HepG2 (cell line): ENCODE measurements around the gene PLCG1. TPM values are rescaled to one million over a fixed set of nuclear protein-coding genes. Genes with fewer than 3 reads are reported as not detected.
A peak's percentile ranks its signal among the peaks of the same experiment; 100 is the strongest.

ENCODE experiments used
- CENPT ChIP-seq: sonication (generic); formaldehyde crosslinking; IDR thresholded peaks from 2 replicates; pipeline ENCODE4 v1.8.0; 2022; ENCODE audit warnings: low read depth, mild to moderate bottlenecking, moderate library complexity, missing genetic modification reagents
- ERF ChIP-seq: IDR thresholded peaks from 2 replicates; pipeline ENCODE4 v1.6.1; 2018; ENCODE audit warnings: missing biosample characterization, missing genetic modification reagents
- FOXK2 ChIP-seq: fragments of 450-650 bp; IDR thresholded peaks from 2 replicates; pipeline ENCODE4 v1.6.1; 2016
- RELA ChIP-seq: sonication (generic); formaldehyde crosslinking; IDR thresholded peaks from 2 replicates; pipeline ENCODE4 v1.4.0; 2020; ENCODE audit warnings: missing genetic modification reagents
- TBX2 ChIP-seq: sonication (generic); formaldehyde crosslinking; IDR thresholded peaks from 2 replicates; pipeline ENCODE4 v1.5.0; 2020; ENCODE audit warnings: missing genetic modification reagents, mild to moderate bottlenecking, borderline replicate concordance
- ZFYVE20 ChIP-seq: sonication (generic); formaldehyde crosslinking; IDR thresholded peaks from 2 replicates; pipeline ENCODE4 v1.8.0; 2023; ENCODE audit warnings: low read depth, mild to moderate bottlenecking, moderate library complexity, missing genetic modification reagents, borderline replicate concordance
- ZNF101 ChIP-seq: sonication (generic); formaldehyde crosslinking; IDR thresholded peaks from 2 replicates; pipeline ENCODE4 v1.4.0; 2020; ENCODE audit warnings: mild to moderate bottlenecking, low read depth, missing genetic modification reagents, borderline replicate concordance
- ZNF253 ChIP-seq: sonication (generic); formaldehyde crosslinking; IDR thresholded peaks from 2 replicates; pipeline ENCODE4 v1.8.0; 2022; ENCODE audit warnings: mild to moderate bottlenecking, missing genetic modification reagents, borderline replicate concordance
- ZNF34 ChIP-seq: sonication (generic); formaldehyde crosslinking; IDR thresholded peaks from 2 replicates; pipeline ENCODE4 v1.4.0; 2020; ENCODE audit warnings: mild to moderate bottlenecking, missing genetic modification reagents, borderline replicate concordance
- ZNF562 ChIP-seq: sonication (generic); formaldehyde crosslinking; IDR thresholded peaks from 2 replicates; pipeline ENCODE4 v1.8.0; 2022; ENCODE audit warnings: missing genetic modification reagents, borderline replicate concordance
- ZNF572 ChIP-seq: sonication (generic); formaldehyde crosslinking; IDR thresholded peaks from 2 replicates; pipeline ENCODE4 v1.5.1; 2020; ENCODE audit warnings: mild to moderate bottlenecking, missing genetic modification reagents
- ZNF703 ChIP-seq: sonication (generic); formaldehyde crosslinking; IDR thresholded peaks from 2 replicates; pipeline ENCODE4 v1.5.1; 2020; ENCODE audit warnings: missing genetic modification reagents, mild to moderate bottlenecking, moderate library complexity, borderline replicate concordance
- ZNF724P ChIP-seq: sonication (generic); formaldehyde crosslinking; IDR thresholded peaks from 2 replicates; pipeline ENCODE4 v1.8.0; 2022; ENCODE audit warnings: missing genetic modification reagents, borderline replicate concordance
- polyA plus RNA-seq, 8 experiments: library from polyadenylated mRNA; depleted of rRNA in 3 of 8; stranded (reverse) in 7 of 8; unstranded in 1 of 8; fragments of >200 nt; fragmentation: Illumina TruSeq in 4 of 8; extraction: Trizol in 4 of 8; gene quantifications; 2 replicates each; pipeline versions ENCODE4 v1.2.1 to v1.2.3, GENCODE V29; 2011 to 2016; ENCODE audit warnings: low read depth in 4 of 8, missing spikeins in 1 of 8, mixed read lengths in 1 of 8; ENCODE audit not compliant: insufficient read depth in 1 of 8
- total RNA-seq, 5 experiments: library from RNA; depleted of rRNA; stranded (reverse); fragments of >200 nt; fragmentation: Illumina TruSeq; extraction: Trizol; gene quantifications; 2 replicates each; pipeline ENCODE4 v1.2.3, GENCODE V29; 2016; ENCODE audit warnings: low read depth in 1 of 5
- TF ChIP-seq, protein P1 (sequence below): sonication (generic); formaldehyde crosslinking; IDR thresholded peaks from 2 replicates; pipeline ENCODE4 v1.5.1; 2020; ENCODE audit warnings: mild to moderate bottlenecking, moderate library complexity, missing genetic modification reagents
- TF ChIP-seq, protein P2 (sequence below): sonication (generic); formaldehyde crosslinking; IDR thresholded peaks from one replicate; pipeline ENCODE4 v1.5.1; 2020; ENCODE audit warnings: mild to moderate bottlenecking, missing genetic modification reagents; ENCODE audit errors: not compliant biosample characterization
- TF ChIP-seq, protein P3 (sequence below): fragments of 450-650 bp; IDR thresholded peaks from 2 replicates; pipeline ENCODE4 v1.6.1; 2017
- TF ChIP-seq, protein P4 (sequence below): sonication (generic); formaldehyde crosslinking; IDR thresholded peaks from 2 replicates; pipeline ENCODE4 v1.4.0; 2020; ENCODE audit warnings: missing genetic modification reagents, borderline replicate concordance

The PLCG1 gene
- total and polyA plus RNA-seq, 2 of the 13 experiments (the other 11 are each of a cell fraction or from before 2014, with no cell fraction given), result 85.3 to 158 TPM

DNA sequence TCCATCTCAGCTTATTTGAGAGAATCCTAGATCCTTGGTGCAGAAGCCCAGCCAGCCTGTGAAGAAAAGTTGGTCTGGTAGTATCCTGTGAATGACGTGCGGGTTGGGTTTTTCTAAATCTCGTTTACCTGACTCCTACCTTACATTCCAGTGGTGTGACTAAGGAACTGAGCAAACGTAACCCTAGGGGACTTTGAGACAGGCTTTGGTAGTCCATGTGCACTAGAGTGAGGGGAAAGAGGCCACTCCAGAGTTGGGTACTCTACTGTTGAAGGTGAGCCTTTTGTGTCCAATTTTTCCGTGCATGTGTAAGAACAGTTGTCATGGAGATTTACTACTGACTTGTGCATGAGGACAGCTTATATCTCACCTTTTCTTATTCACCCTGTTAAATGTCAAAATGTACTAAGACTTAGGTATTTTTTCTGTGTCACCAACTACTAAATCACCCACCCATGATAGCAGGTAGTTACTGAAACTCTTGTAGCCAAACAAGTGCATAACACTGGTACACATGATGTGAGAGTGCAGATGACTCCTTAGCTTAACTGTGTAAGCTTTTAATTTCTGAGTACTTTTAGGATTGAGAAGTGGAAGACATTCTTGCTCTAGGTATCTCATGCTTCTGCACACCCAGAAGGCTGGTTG lies 26.3 kb upstream of the PLCG1 start (continued):
- TF ChIP-seq, protein P1, sequence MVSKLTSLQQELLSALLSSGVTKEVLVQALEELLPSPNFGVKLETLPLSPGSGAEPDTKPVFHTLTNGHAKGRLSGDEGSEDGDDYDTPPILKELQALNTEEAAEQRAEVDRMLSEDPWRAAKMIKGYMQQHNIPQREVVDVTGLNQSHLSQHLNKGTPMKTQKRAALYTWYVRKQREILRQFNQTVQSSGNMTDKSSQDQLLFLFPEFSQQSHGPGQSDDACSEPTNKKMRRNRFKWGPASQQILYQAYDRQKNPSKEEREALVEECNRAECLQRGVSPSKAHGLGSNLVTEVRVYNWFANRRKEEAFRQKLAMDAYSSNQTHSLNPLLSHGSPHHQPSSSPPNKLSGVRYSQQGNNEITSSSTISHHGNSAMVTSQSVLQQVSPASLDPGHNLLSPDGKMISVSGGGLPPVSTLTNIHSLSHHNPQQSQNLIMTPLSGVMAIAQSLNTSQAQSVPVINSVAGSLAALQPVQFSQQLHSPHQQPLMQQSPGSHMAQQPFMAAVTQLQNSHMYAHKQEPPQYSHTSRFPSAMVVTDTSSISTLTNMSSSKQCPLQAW (CRISPR knock-in tag), result no peak
- peak; percentile 68; the same call in 1 of the 2 replicates for TF ChIP-seq ERF (CRISPR knock-in tag)
- TF ChIP-seq ZNF101, result no peak
- TF ChIP-seq TBX2 (CRISPR knock-in tag), result no peak
- TF ChIP-seq ZNF724P (CRISPR knock-in tag), result no peak
- TF ChIP-seq RELA (CRISPR knock-in tag), result no peak
- TF ChIP-seq ZNF562 (CRISPR knock-in tag), result no peak
- TF ChIP-seq ZFYVE20 (CRISPR knock-in tag), result no peak
- TF ChIP-seq, protein P2, sequence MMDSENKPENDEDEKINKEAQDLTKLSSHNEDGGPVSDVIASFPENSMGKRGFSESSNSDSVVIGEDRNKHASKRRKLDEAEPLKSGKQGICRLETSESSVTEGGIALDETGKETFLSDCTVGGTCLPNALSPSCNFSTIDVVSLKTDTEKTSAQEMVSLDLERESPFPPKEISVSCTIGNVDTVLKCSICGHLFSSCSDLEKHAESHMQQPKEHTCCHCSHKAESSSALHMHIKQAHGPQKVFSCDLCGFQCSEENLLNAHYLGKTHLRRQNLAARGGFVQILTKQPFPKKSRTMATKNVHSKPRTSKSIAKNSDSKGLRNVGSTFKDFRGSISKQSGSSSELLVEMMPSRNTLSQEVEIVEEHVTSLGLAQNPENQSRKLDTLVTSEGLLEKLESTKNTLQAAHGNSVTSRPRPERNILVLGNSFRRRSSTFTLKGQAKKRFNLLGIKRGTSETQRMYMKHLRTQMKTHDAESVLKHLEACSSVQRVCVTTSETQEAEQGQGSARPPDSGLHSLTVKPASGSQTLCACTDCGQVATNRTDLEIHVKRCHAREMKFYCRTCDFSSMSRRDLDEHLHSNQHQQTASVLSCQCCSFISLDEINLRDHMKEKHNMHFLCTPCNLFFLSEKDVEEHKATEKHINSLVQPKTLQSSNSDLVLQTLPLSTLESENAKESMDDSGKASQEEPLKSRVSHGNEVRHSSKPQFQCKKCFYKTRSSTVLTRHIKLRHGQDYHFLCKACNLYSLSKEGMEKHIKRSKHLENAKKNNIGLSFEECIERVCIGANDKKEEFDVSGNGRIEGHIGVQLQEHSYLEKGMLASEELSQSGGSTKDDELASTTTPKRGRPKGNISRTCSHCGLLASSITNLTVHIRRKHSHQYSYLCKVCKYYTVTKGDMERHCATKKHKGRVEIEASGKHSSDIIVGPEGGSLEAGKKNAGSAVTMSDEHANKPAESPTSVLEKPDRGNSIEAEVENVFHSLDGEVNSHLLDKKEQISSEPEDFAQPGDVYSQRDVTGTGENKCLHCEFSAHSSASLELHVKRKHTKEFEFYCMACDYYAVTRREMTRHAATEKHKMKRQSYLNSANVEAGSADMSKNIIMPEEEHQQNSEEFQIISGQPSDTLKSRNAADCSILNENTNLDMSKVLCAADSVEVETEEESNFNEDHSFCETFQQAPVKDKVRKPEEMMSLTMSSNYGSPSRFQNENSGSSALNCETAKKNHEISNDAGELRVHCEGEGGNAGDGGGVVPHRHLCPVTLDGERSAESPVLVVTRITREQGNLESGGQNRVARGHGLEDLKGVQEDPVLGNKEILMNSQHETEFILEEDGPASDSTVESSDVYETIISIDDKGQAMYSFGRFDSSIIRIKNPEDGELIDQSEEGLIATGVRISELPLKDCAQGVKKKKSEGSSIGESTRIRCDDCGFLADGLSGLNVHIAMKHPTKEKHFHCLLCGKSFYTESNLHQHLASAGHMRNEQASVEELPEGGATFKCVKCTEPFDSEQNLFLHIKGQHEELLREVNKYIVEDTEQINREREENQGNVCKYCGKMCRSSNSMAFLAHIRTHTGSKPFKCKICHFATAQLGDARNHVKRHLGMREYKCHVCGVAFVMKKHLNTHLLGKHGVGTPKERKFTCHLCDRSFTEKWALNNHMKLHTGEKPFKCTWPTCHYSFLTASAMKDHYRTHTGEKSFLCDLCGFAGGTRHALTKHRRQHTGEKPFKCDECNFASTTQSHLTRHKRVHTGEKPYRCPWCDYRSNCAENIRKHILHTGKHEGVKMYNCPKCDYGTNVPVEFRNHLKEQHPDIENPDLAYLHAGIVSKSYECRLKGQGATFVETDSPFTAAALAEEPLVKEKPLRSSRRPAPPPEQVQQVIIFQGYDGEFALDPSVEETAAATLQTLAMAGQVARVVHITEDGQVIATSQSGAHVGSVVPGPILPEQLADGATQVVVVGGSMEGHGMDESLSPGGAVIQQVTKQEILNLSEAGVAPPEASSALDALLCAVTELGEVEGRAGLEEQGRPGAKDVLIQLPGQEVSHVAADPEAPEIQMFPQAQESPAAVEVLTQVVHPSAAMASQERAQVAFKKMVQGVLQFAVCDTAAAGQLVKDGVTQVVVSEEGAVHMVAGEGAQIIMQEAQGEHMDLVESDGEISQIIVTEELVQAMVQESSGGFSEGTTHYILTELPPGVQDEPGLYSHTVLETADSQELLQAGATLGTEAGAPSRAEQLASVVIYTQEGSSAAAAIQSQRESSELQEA (CRISPR knock-in tag), result no peak
- no peak for TF ChIP-seq CENPT
- TF ChIP-seq ZNF703 (CRISPR knock-in tag), result no peak
- TF ChIP-seq, protein P3, sequence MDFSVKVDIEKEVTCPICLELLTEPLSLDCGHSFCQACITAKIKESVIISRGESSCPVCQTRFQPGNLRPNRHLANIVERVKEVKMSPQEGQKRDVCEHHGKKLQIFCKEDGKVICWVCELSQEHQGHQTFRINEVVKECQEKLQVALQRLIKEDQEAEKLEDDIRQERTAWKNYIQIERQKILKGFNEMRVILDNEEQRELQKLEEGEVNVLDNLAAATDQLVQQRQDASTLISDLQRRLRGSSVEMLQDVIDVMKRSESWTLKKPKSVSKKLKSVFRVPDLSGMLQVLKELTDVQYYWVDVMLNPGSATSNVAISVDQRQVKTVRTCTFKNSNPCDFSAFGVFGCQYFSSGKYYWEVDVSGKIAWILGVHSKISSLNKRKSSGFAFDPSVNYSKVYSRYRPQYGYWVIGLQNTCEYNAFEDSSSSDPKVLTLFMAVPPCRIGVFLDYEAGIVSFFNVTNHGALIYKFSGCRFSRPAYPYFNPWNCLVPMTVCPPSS, result no peak
- TF ChIP-seq ZNF34 (CRISPR knock-in tag), result no peak
- no peak for TF ChIP-seq FOXK2
- TF ChIP-seq, protein P4, sequence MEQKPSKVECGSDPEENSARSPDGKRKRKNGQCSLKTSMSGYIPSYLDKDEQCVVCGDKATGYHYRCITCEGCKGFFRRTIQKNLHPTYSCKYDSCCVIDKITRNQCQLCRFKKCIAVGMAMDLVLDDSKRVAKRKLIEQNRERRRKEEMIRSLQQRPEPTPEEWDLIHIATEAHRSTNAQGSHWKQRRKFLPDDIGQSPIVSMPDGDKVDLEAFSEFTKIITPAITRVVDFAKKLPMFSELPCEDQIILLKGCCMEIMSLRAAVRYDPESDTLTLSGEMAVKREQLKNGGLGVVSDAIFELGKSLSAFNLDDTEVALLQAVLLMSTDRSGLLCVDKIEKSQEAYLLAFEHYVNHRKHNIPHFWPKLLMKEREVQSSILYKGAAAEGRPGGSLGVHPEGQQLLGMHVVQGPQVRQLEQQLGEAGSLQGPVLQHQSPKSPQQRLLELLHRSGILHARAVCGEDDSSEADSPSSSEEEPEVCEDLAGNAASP (CRISPR knock-in tag), result 0 out of 2 replicates have a peak, but pooled peaks have one; percentile 37
- no peak for TF ChIP-seq ZNF572 (CRISPR knock-in tag)
- TF ChIP-seq ZNF253 (CRISPR knock-in tag), result no peak
